ENCODE results near the gene GPR143. TPM values are rescaled to one million over a fixed set of nuclear protein-coding genes. Genes with fewer than 3 reads are reported as not detected.

The GPR143 gene
- total RNA-seq, 1 donor from 2014 or later = 0.52 TPM

DNA sequence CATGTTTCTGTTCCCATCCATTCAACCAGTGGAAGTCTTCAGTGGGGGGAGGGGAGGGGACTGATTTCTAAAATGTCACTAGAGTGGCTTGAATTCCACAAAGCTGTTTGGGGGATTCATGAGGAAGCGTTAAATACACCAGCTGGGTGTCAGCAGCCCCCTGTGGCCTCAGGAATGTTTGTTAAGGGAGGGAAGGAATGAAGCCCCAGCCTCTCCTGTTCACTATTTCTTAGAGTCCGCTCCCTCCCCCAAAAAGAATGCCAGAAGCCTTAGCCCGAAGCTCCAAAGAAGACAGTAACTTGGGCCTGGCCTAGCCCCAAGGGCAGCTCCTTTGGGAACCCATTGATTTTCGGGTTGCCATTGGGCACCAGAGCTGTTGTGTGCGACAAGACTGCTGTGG, 23.9 kb upstream of the GPR143 start:
- peaks cover 0 to 13% (median 6%) of the 10 kb centered on the region in 3 donors for H3K27me3 ChIP-seq (ENCODE audit: control insufficient read depth in 3 of 3, insufficient read depth in 3 of 3, low read length in 3 of 3)
- no peaks in the 10 kb centered on the region for H3K36me3 ChIP-seq (ENCODE audit: control insufficient read depth in 3 of 3, insufficient read depth in 3 of 3, low read length in 3 of 3)
- H3K9ac ChIP-seq (ENCODE audit: low read depth in 1 of 3, low read length in 3 of 3) = no peak overlapping the region
- no peak overlapping the region for H3K4me3 ChIP-seq (ENCODE audit: low read length in 3 of 3)
- peaks cover 0 to 3% (median 0%) of the 10 kb centered on the region in 3 donors for H3K4me1 ChIP-seq (ENCODE audit: control insufficient read depth in 3 of 3, insufficient read depth in 3 of 3, low read length in 3 of 3)
- no peaks in the 10 kb centered on the region for H3K9me3 ChIP-seq (ENCODE audit: control insufficient read depth in 3 of 3, low read length in 3 of 3)
- H3K27ac ChIP-seq (ENCODE audit: low read depth, low read length) = no peak overlapping the region

DNA sequence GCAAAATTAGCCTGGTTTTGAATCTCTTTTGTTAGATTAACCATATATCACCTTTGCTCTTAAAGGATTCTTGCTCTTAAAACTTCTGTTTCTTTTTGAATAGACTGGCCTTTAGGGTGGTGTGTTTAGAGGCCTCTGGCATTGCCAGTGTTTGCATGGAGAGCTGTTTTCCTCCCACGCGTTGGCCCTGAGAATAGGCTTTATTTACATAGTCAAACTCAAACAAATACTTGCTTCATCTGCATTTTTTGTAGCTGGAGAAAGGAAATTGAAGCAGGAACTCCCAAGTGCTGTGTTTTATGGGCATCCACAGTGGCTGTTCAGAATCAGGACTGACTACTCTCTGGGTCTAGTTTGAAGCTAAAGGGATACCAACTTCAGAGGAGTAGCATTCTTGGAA, 23.3 kb upstream of the GPR143 start:
- H3K27ac ChIP-seq (ENCODE audit: low read depth, low read length) = no peak overlapping the region
- no peak overlapping the region for H3K4me3 ChIP-seq (ENCODE audit: low read length in 3 of 3)
- peaks cover 0 to 13% (median 6%) of the 10 kb centered on the region in 3 donors for H3K27me3 ChIP-seq (ENCODE audit: control insufficient read depth in 3 of 3, insufficient read depth in 3 of 3, low read length in 3 of 3)
- no peaks in the 10 kb centered on the region for H3K9me3 ChIP-seq (ENCODE audit: control insufficient read depth in 3 of 3, low read length in 3 of 3)
- H3K36me3 ChIP-seq (ENCODE audit: control insufficient read depth in 3 of 3, insufficient read depth in 3 of 3, low read length in 3 of 3) = no peaks in the 10 kb centered on the region
- no peak overlapping the region for H3K9ac ChIP-seq (ENCODE audit: low read depth in 1 of 3, low read length in 3 of 3)
- H3K4me1 ChIP-seq (ENCODE audit: control insufficient read depth in 3 of 3, insufficient read depth in 3 of 3, low read length in 3 of 3) = peaks cover 0 to 3% (median 0%) of the 10 kb centered on the region in 3 donors

DNA sequence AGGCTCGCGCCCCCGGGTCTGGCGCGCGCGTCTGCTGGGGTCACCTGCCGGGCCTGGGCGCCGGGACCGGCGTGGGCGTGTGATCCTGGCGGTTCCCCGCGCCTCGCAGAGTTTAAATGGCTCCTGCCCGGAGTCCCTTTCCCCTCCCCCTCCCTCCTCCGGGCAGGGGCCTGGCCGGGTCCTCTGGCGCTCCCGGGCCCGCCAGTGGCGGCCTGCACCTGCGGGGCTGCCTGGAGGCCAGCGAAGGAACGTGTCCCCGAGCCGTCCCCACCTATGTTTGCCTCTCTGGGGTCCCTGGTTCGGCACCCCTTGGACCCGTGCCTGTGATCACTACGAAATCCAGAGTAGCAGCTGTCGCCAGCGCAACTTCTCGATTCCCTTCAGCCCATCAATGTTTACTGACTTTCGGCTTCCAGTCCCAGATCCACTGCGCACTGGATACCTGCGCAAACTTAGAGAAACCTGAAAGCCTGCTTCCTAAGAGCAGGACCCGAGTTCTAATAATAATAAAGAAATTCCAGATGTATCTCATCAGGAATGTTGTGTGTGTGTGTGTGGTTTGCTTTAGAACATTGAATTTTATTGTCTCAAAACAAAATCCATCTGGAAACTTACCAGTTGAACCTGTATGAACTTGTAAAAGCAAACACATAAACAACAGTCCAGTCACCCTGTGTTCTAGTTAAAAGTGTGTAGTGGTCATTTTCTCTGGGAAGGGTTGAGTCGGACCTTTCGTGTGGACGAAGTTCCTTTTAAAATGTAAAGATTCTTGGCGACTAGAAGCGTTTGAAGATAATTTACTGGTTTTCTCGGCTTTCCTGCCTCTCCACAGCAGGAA, 21.4 kb upstream of the GPR143 start:
- Histone ChIP-seq H3K9ac (ENCODE audit: low read depth in 1 of 3, low read length in 3 of 3) (peak overlapping the region in 1 of 3 donors; percentile 33), H3K27ac (ENCODE audit: low read depth, low read length) (no peak overlapping the region), H3K9me3 (ENCODE audit: control insufficient read depth in 3 of 3, low read length in 3 of 3) (no peaks in the 10 kb centered on the region)

DNA sequence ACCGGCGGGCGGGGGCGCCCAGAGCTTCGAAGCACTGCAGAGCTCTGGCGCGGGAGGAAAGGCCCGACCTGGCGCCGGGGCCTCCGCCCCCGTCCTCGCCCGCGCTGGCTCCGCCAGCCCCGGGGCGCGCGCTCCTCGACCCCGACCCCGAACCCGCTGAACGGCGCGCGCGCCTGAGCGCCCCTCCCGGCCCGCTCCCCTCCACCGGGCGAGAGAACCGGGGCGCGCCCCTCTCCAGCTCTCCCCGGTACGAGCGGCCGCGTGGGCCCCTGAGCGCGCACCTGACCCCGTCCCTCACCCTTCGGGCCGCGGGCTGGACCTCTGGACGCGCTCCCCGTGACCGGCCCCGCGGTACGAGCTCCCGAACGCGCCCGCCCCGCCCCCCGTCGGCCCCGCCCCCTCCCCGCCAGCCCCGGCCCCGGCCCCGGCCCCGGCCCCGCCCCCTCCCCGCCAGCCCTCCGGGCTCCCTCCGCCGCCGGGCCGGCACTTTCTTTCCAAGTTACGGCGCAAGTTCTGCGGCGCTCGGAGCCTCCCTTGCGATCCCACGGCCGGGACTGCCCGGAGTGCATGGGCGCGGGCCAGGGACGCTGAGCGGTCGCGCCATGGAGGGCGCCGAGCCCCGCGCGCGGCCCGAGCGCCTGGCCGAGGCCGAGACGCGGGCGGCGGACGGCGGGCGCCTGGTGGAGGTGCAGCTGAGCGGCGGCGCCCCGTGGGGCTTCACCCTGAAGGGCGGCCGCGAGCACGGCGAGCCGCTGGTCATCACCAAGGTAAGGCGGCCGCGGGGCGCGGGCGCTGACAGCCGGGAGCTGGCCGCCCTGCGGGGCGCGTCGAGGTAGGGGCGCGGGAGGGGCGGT, 20.5 kb upstream of the GPR143 start, which contains the start of gene SHROOM2:
Gene SHROOM2, plus strand, starts transcription at position 486 of the 854 bp plus-strand sequence. Its CDS starts 117 bp downstream, at position 603.
- H3K9ac ChIP-seq (ENCODE audit: low read depth in 1 of 3, low read length in 3 of 3) = peak within 1 kb of the TSS in 1 of 3 donors; percentile 33

More for the DNA sequence above, 21.4 kb upstream of the GPR143 start:
- Histone ChIP-seq H3K4me3 (ENCODE audit: low read length in 3 of 3) (peak overlapping the region in 1 of 3 donors; percentile 65), H3K4me1 (ENCODE audit: control insufficient read depth in 3 of 3, insufficient read depth in 3 of 3, low read length in 3 of 3) (peaks cover 0 to 3% (median 0%) of the 10 kb centered on the region in 3 donors), H3K27me3 (ENCODE audit: control insufficient read depth in 3 of 3, insufficient read depth in 3 of 3, low read length in 3 of 3) (peaks cover 0 to 13% (median 6%) of the 10 kb centered on the region in 3 donors), H3K36me3 (ENCODE audit: control insufficient read depth in 3 of 3, insufficient read depth in 3 of 3, low read length in 3 of 3) (no peaks in the 10 kb centered on the region)

DNA sequence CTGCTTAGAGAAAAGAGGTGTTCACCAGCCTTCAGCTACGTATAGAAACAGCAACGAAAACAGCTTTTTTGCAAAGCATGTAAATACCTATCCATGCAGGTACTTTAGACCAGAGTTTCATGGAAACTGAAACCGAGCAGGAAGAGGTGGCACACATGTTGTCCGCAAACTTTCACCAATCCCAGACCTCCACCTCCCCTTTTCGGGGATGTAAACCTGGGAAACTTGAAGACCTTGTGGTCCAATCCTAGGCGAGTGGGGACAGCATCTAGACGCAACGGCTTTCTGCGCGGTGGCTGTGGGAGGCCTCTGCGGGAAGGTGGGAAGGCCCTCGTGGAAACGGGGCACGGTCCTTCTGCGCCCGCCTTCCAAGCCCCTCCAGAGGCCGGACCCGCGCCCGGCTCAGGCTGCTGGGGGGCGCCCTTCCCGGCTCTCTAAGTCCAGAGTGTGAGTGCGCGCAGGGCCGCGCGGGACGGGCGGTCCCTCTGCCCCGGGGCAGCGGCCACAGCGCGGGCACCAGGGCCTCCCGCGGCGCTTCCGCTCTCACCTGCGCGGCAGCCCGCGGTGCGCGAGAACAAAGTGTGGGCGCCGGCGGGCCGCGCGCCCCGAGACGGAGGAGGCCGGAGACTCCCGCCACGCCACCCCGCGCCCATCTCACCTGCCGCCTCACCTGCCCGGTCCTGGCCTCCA, 19.8 kb upstream of the GPR143 start:
- Histone ChIP-seq H3K27ac (ENCODE audit: low read depth, low read length) (no peak overlapping the region), H3K27me3 (ENCODE audit: control insufficient read depth in 3 of 3, insufficient read depth in 3 of 3, low read length in 3 of 3) (peaks cover 0 to 13% (median 6%) of the 10 kb centered on the region in 3 donors), H3K9me3 (ENCODE audit: control insufficient read depth in 3 of 3, low read length in 3 of 3) (no peaks in the 10 kb centered on the region), H3K9ac (ENCODE audit: low read depth in 1 of 3, low read length in 3 of 3) (no peak overlapping the region), H3K4me1 (ENCODE audit: control insufficient read depth in 3 of 3, insufficient read depth in 3 of 3, low read length in 3 of 3) (peaks cover 0 to 3% (median 0%) of the 10 kb centered on the region in 3 donors), H3K4me3 (ENCODE audit: low read length in 3 of 3) (no peak overlapping the region), H3K36me3 (ENCODE audit: control insufficient read depth in 3 of 3, insufficient read depth in 3 of 3, low read length in 3 of 3) (no peaks in the 10 kb centered on the region)

More for the DNA sequence above, 20.5 kb upstream of the GPR143 start, which contains the start of gene SHROOM2:
- H3K27me3 ChIP-seq (ENCODE audit: control insufficient read depth in 3 of 3, insufficient read depth in 3 of 3, low read length in 3 of 3) = peaks cover 0 to 13% (median 6%) of the 10 kb centered on the region in 3 donors
- no peaks in the 10 kb centered on the region for H3K36me3 ChIP-seq (ENCODE audit: control insufficient read depth in 3 of 3, insufficient read depth in 3 of 3, low read length in 3 of 3)
- peaks cover 0 to 3% (median 0%) of the 10 kb centered on the region in 3 donors for H3K4me1 ChIP-seq (ENCODE audit: control insufficient read depth in 3 of 3, insufficient read depth in 3 of 3, low read length in 3 of 3)
- H3K9me3 ChIP-seq (ENCODE audit: control insufficient read depth in 3 of 3, low read length in 3 of 3) = no peaks in the 10 kb centered on the region
- no peak within 1 kb of the TSS for H3K27ac ChIP-seq (ENCODE audit: low read depth, low read length)
- peak within 1 kb of the TSS in 1 of 3 donors; percentile 65 for H3K4me3 ChIP-seq (ENCODE audit: low read length in 3 of 3)

DNA sequence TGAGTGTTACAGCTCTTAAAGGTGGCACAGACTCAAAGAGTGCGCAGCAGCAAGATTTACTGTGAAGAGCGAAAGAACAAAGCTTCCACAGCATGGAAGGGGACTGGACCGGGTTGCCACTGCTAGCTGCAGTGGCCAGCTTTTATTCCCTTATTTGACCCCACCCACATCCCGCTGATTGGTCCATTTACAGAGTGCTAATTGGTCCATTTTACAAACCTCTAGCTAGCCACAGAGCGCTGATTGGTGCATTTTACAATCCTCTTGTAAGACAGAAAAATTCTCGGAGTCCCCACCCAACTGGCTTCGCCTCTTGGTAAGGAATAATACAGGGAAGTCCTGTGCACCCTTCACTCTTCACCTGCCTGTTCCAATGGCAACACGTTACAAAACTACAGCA, 18.7 kb upstream of the GPR143 start:
- peaks cover 0 to 3% (median 0%) of the 10 kb centered on the region in 3 donors for H3K4me1 ChIP-seq (ENCODE audit: control insufficient read depth in 3 of 3, insufficient read depth in 3 of 3, low read length in 3 of 3)
- no peaks in the 10 kb centered on the region for H3K36me3 ChIP-seq (ENCODE audit: control insufficient read depth in 3 of 3, insufficient read depth in 3 of 3, low read length in 3 of 3)
- no peak overlapping the region for H3K27ac ChIP-seq (ENCODE audit: low read depth, low read length)
- peaks cover 0 to 13% (median 6%) of the 10 kb centered on the region in 3 donors for H3K27me3 ChIP-seq (ENCODE audit: control insufficient read depth in 3 of 3, insufficient read depth in 3 of 3, low read length in 3 of 3)
- H3K9me3 ChIP-seq (ENCODE audit: control insufficient read depth in 3 of 3, low read length in 3 of 3) = no peaks in the 10 kb centered on the region
- no peak overlapping the region for H3K9ac ChIP-seq (ENCODE audit: low read depth in 1 of 3, low read length in 3 of 3)
- H3K4me3 ChIP-seq (ENCODE audit: low read length in 3 of 3) = no peak overlapping the region

DNA sequence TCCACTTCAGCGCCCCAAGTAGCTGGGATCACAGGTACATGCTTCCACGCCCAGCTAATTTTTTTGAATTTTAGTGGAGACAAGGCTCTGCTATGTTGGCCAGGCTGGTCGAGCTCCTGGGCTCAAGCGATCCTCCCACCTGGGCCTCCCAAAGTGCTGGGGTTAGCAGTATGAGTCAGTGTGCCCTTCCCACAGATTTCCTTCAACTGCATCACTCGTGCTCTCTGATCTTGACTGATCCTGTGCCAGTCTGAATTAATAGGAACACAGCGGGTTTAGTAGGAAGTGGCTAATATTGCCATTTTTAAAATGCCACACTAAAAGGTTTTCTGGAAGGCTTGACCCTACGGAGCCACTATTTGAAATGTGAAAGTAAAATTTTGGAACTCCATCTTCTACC, 16.3 kb upstream of the GPR143 start:
- Histone ChIP-seq H3K4me1 (ENCODE audit: control insufficient read depth in 3 of 3, insufficient read depth in 3 of 3, low read length in 3 of 3) (peaks cover 0 to under 1% (median 0%) of the 10 kb centered on the region in 3 donors), H3K9me3 (ENCODE audit: control insufficient read depth in 3 of 3, low read length in 3 of 3) (no peaks in the 10 kb centered on the region), H3K27me3 (ENCODE audit: control insufficient read depth in 3 of 3, insufficient read depth in 3 of 3, low read length in 3 of 3) (peaks cover 0 to 2% (median 0%) of the 10 kb centered on the region in 3 donors), H3K36me3 (ENCODE audit: control insufficient read depth in 3 of 3, insufficient read depth in 3 of 3, low read length in 3 of 3) (no peaks in the 10 kb centered on the region), H3K9ac (ENCODE audit: low read depth in 1 of 3, low read length in 3 of 3) (no peak overlapping the region), H3K4me3 (ENCODE audit: low read length in 3 of 3) (no peak overlapping the region), H3K27ac (ENCODE audit: low read depth, low read length) (no peak overlapping the region)

DNA sequence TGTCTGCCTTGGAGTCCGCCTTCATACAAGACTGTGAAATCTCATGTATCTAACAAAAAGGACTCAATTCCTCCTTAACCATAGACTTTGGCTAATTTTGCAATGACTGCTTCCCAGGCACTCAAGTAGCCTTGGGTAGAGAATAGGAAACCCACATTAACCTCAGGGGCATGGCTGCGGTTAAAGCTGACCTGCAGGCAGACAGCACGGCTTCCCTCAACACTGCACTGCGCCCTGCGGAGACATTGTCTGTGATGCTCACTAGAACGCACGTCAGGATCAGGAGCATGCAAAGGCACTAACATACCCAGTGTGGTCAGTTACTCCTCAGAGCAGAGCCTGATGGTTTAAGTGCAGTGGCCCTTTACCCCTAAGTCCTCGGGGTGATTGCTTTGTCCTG, 10.3 kb upstream of the GPR143 start:
- Histone ChIP-seq H3K4me1 (ENCODE audit: control insufficient read depth in 3 of 3, insufficient read depth in 3 of 3, low read length in 3 of 3) (no peaks in the 10 kb centered on the region), H3K9me3 (ENCODE audit: control insufficient read depth in 3 of 3, low read length in 3 of 3) (peaks cover 0 to 3% (median 0%) of the 10 kb centered on the region in 3 donors), H3K9ac (ENCODE audit: low read depth in 1 of 3, low read length in 3 of 3) (no peak overlapping the region), H3K36me3 (ENCODE audit: control insufficient read depth in 3 of 3, insufficient read depth in 3 of 3, low read length in 3 of 3) (no peaks in the 10 kb centered on the region), H3K27me3 (ENCODE audit: control insufficient read depth in 3 of 3, insufficient read depth in 3 of 3, low read length in 3 of 3) (peaks cover 0 to 2% (median 0%) of the 10 kb centered on the region in 3 donors), H3K4me3 (ENCODE audit: low read length in 3 of 3) (no peak overlapping the region), H3K27ac (ENCODE audit: low read depth, low read length) (no peak overlapping the region)

DNA sequence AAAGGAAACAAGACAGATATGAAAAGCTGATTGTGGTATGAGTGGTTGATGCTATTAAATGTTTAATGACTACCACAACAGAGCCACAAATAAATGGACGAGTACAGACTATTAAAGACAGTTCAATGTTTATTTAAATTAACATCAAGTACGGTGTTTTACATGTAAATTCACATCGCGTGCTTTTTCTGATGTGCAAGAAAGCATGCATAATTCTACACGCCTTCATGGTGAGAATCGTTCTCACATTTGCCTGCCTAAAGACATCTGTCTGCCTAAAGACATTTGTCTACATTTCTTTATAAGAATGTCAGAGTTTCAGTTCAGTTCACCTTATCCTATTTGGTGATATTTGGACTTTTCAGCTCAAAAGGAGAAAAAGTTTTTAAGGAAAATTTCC, 7.3 kb upstream of the GPR143 start:
- H3K27me3 ChIP-seq (ENCODE audit: control insufficient read depth in 3 of 3, insufficient read depth in 3 of 3, low read length in 3 of 3) = peaks cover 0 to 2% (median 0%) of the 10 kb centered on the region in 3 donors
- no peaks in the 10 kb centered on the region for H3K36me3 ChIP-seq (ENCODE audit: control insufficient read depth in 3 of 3, insufficient read depth in 3 of 3, low read length in 3 of 3)
- no peak overlapping the region for H3K4me3 ChIP-seq (ENCODE audit: low read length in 3 of 3)
- H3K9me3 ChIP-seq (ENCODE audit: control insufficient read depth in 3 of 3, low read length in 3 of 3) = peaks cover 0 to 3% (median 0%) of the 10 kb centered on the region in 3 donors
- no peak overlapping the region for H3K9ac ChIP-seq (ENCODE audit: low read depth in 1 of 3, low read length in 3 of 3)
- no peak overlapping the region for H3K27ac ChIP-seq (ENCODE audit: low read depth, low read length)
- no peaks in the 10 kb centered on the region for H3K4me1 ChIP-seq (ENCODE audit: control insufficient read depth in 3 of 3, insufficient read depth in 3 of 3, low read length in 3 of 3)

Data from skeletal muscle tissue (tissue), 4 donors.